Ishikawa (cell line): Measurements from ENCODE around the gene GRK5.

Source experiments
- EP300 ChIP-seq: IDR thresholded peaks from 2 replicates; pipeline ENCODE4 v1.6.1; 2012; ENCODE audit warnings: borderline replicate concordance
- MAX ChIP-seq: IDR thresholded peaks from 2 replicates; pipeline ENCODE4 v1.6.1; 2012
- RAD21 ChIP-seq: IDR thresholded peaks from 2 replicates; pipeline ENCODE4 v1.6.1; 2012; ENCODE audit warnings: low read depth
- TAF1 ChIP-seq: IDR thresholded peaks from 2 replicates; pipeline ENCODE4 v1.6.1; 2012; ENCODE audit warnings: low read depth, mild to moderate bottlenecking
- YY1 ChIP-seq: IDR thresholded peaks from 2 replicates; pipeline ENCODE4 v1.6.1; 2012; ENCODE audit warnings: low read depth
- ZBTB7A ChIP-seq: IDR thresholded peaks from 2 replicates; pipeline ENCODE4 v1.6.1; 2012; ENCODE audit warnings: low read depth
- TF ChIP-seq, protein P1 (sequence below): IDR thresholded peaks from 2 replicates; pipeline ENCODE4 v1.6.1; 2012; ENCODE audit warnings: low read depth, mild to moderate bottlenecking

DNA sequence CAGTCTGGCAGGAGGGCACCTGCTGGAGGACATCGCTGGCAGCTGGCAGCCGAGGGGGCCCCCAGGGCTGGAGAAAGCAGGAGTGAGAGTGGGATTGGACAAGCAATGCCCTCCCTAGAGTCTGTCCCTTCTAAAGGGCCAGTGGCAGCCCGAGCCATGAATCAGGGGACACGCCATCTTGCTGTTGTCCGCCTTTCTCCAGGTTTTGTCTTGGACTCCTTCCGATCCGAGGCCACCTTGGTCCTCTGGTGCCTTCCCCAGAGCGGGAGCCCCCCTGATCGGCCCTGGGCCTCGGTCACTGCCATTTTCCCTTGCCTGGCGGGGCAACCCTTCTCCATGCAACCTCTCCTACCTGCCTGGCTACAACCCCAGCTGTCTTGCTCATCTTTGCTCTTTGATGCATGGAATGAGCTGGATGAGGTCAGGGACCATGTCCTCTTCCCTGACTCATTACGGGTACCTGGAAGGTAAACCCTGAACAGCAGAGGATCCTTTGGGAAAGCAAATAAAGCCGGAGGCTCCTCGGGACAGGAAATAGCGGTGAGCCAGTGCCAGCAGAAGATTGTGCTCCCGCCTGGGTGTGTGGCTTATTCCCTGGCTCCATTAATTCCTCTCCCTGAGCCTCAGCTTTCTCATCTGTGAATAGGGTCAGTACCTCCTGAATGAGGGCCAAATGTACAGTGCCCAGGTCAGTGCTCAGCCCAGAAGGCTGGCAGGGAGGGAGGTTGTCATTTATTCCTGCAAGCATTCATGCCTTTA, 112.0 kb downstream of the GRK5 start:
- TF ChIP-seq TAF1 (no peak), EP300 (no peak), RAD21 (no peak), YY1 (no peak), ZBTB7A (no peak), MAX (no peak)
- TF ChIP-seq, protein P1, sequence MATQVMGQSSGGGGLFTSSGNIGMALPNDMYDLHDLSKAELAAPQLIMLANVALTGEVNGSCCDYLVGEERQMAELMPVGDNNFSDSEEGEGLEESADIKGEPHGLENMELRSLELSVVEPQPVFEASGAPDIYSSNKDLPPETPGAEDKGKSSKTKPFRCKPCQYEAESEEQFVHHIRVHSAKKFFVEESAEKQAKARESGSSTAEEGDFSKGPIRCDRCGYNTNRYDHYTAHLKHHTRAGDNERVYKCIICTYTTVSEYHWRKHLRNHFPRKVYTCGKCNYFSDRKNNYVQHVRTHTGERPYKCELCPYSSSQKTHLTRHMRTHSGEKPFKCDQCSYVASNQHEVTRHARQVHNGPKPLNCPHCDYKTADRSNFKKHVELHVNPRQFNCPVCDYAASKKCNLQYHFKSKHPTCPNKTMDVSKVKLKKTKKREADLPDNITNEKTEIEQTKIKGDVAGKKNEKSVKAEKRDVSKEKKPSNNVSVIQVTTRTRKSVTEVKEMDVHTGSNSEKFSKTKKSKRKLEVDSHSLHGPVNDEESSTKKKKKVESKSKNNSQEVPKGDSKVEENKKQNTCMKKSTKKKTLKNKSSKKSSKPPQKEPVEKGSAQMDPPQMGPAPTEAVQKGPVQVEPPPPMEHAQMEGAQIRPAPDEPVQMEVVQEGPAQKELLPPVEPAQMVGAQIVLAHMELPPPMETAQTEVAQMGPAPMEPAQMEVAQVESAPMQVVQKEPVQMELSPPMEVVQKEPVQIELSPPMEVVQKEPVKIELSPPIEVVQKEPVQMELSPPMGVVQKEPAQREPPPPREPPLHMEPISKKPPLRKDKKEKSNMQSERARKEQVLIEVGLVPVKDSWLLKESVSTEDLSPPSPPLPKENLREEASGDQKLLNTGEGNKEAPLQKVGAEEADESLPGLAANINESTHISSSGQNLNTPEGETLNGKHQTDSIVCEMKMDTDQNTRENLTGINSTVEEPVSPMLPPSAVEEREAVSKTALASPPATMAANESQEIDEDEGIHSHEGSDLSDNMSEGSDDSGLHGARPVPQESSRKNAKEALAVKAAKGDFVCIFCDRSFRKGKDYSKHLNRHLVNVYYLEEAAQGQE = no peak
